Suprapubic skin (tissue), 4 donors: Measurements from ENCODE around the gene FTCDNL1. TPM values are rescaled to one million over a fixed set of nuclear protein-coding genes. Genes with fewer than 3 reads are reported as not detected.

Source experiments
- DNase-seq, 2 donors: peaks; one replicate each; pipeline ENCODE4 v3.0.0-alpha.2; 2019; ENCODE audit warnings: low spot score in 2 of 2
- H3K27ac ChIP-seq: fragments of 200-600 bp; sonication (generic); one replicate; pipeline ENCODE4 v1.5.1; 2019
- H3K27me3 ChIP-seq: fragments of 200-600 bp; sonication (generic); one replicate; pipeline ENCODE4 v1.5.1; 2019
- H3K36me3 ChIP-seq: fragments of 200-600 bp; sonication (generic); one replicate; pipeline ENCODE4 v1.5.1; 2019
- H3K4me1 ChIP-seq: fragments of 200-600 bp; sonication (generic); one replicate; pipeline ENCODE4 v1.5.1; 2019
- H3K4me3 ChIP-seq: fragments of 200-600 bp; sonication (generic); one replicate; pipeline ENCODE4 v1.5.1; 2019; ENCODE audit warnings: mild to moderate bottlenecking
- H3K9me3 ChIP-seq: fragments of 200-600 bp; sonication (generic); one replicate; pipeline ENCODE4 v1.5.1; 2019
- CTCF ChIP-seq, 2 donors: fragments of 200-600 bp in 1 of 2; fragments of 450-650 bp in 1 of 2; sonication (generic) in 1 of 2; IDR thresholded peaks; one replicate each; pipeline ENCODE4 v1.5.1; 2016 to 2019; ENCODE audit warnings: antibody characterized with exemption in 2 of 2, mild to moderate bottlenecking in 1 of 2, moderate library complexity in 1 of 2
- EP300 ChIP-seq: sonication (generic); formaldehyde crosslinking; IDR thresholded peaks from one replicate; pipeline ENCODE4 v1.6.1; 2017; ENCODE audit warnings: antibody characterized with exemption
- POLR2A ChIP-seq, 2 donors: fragments of 450-650 bp; IDR thresholded peaks; one replicate each; pipeline ENCODE4 v1.6.1; 2017; ENCODE audit warnings: antibody characterized with exemption in 2 of 2, mild to moderate bottlenecking in 2 of 2, moderate library complexity in 2 of 2
- POLR2AphosphoS5 ChIP-seq, 3 donors: sonication (generic); formaldehyde crosslinking; IDR thresholded peaks; one replicate each; pipeline ENCODE4 v1.6.1; 2017; ENCODE audit warnings: antibody characterized with exemption in 3 of 3
- WGBS: methylation state at CpG from one replicate; pipeline ENCODE4 v1.1.5; 2018; 5-methylcytosine and 5-hydroxymethylcytosine counted together
- total RNA-seq, 4 donors: library from RNA; depleted of rRNA; stranded (reverse); fragments of >200 nt; gene quantifications; one replicate each; pipeline ENCODE4 v1.1.0, GENCODE V29; 2016

FTCDNL1 gene
- total RNA-seq, 4 donors from 2014 or later = 2.8 to 7.3 (median 5.5) TPM

GRCh38 chr2:199751492-199752120 lies 99.4 kb downstream of the FTCDNL1 start:
- no peak for DNase-seq
- H3K27me3 ChIP-seq = peaks cover 3% of the 10 kb centered on the region
- no peak overlapping the region for H3K4me3 ChIP-seq
- H3K27ac ChIP-seq = no peak overlapping the region
- 70% methylated on average over 8 of the region's 8 CpGs for WGBS
- no peaks in the 10 kb centered on the region for H3K36me3 ChIP-seq
- no peaks in the 10 kb centered on the region for H3K9me3 ChIP-seq
- no peak for TF ChIP-seq POLR2A (IDR thresholded peaks at IDR 0.05)
- TF ChIP-seq CTCF (IDR thresholded peaks at IDR 0.05) = no peak
- TF ChIP-seq EP300 = no peak
- no peak for TF ChIP-seq POLR2AphosphoS5 (IDR thresholded peaks at IDR 0.05)
- peaks cover under 1% of the 10 kb centered on the region for H3K4me1 ChIP-seq

- Histone ChIP-seq H3K27me3 (peaks cover 3% of the 10 kb centered on the region), H3K4me1 (no peaks in the 10 kb centered on the region), H3K9me3 (no peaks in the 10 kb centered on the region), H3K36me3 (no peaks in the 10 kb centered on the region), H3K27ac (no peak overlapping the region), H3K4me3 (no peak overlapping the region)
- WGBS = 93% methylated on average over 5 of the region's 5 CpGs
- TF ChIP-seq CTCF (IDR thresholded peaks at IDR 0.05) (no peak), EP300 (no peak), POLR2A (IDR thresholded peaks at IDR 0.05) (no peak), POLR2AphosphoS5 (IDR thresholded peaks at IDR 0.05) (no peak)
- no peak for DNase-seq
Measured at GRCh38 chr2:199749571-199749970, 101.4 kb downstream of the FTCDNL1 start.

DNA sequence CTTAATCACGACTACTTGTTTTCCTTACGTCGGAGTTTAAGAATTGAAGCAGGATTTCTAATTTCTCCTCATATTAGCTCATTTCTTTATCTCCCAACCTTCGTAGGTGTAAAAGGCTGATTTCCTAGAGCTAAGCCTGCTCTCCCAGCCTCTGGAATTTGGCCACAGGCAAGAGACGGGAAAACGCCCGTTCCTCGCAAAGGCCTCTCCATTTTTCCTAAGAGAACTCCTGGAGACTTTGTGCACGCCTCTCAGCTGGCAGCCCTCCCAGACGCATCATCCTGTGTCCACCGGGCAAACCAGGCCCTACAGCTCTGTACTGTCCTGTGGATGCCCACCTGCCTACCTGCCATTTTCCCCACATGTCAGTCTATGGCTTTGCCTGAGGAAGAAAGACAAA lies 106.3 kb downstream of the FTCDNL1 start:
- DNase-seq = no peak
- Histone ChIP-seq H3K36me3 (no peaks in the 10 kb centered on the region), H3K4me3 (no peak overlapping the region), H3K9me3 (no peaks in the 10 kb centered on the region), H3K27ac (no peak overlapping the region), H3K27me3 (no peaks in the 10 kb centered on the region), H3K4me1 (peaks cover 5% of the 10 kb centered on the region)
- WGBS = 84% methylated on average over 11 of the region's 11 CpGs
- TF ChIP-seq EP300 (no peak), POLR2AphosphoS5 (IDR thresholded peaks at IDR 0.05) (no peak), CTCF (IDR thresholded peaks at IDR 0.05) (no peak), POLR2A (IDR thresholded peaks at IDR 0.05) (no peak)

DNA sequence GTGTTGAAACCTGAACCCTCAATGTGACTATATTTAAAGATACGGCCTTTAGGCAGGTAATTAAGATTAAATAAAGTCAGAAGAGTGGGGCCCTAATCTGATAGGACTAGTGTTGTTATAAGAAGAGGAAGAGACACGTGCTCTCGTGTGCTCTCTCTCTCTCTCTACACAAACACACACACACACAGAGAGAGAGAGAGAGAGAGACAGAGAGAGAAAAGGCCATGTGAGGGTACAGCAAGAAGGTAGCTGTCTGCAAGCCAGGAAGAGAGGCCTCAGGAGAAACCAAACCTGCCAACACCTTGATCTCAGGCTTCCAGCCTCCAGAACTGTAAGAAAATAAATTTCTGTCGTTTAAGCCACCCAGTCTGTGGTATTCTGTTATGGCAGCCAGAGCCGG lies 106.7 kb downstream of the FTCDNL1 start:
- H3K36me3 ChIP-seq = no peaks in the 10 kb centered on the region
- H3K27ac ChIP-seq = no peak overlapping the region
- peaks cover 6% of the 10 kb centered on the region for H3K4me1 ChIP-seq
- no peak for DNase-seq
- WGBS = 59% methylated on average over 5 of the region's 5 CpGs
- no peak for TF ChIP-seq EP300
- TF ChIP-seq CTCF (IDR thresholded peaks at IDR 0.05) = no peak
- no peak for TF ChIP-seq POLR2A (IDR thresholded peaks at IDR 0.05)
- TF ChIP-seq POLR2AphosphoS5 (IDR thresholded peaks at IDR 0.05) = no peak
- H3K4me3 ChIP-seq = no peak overlapping the region
- no peaks in the 10 kb centered on the region for H3K27me3 ChIP-seq
- H3K9me3 ChIP-seq = no peaks in the 10 kb centered on the region

GRCh38 chr2:199743415-199744120 lies 107.4 kb downstream of the FTCDNL1 start:
- no peak for DNase-seq
- H3K27me3 ChIP-seq = no peaks in the 10 kb centered on the region
- no peaks in the 10 kb centered on the region for H3K36me3 ChIP-seq
- no peak overlapping the region for H3K4me3 ChIP-seq
- TF ChIP-seq POLR2AphosphoS5 (IDR thresholded peaks at IDR 0.05) = no peak
- no peak for TF ChIP-seq POLR2A (IDR thresholded peaks at IDR 0.05)
- TF ChIP-seq CTCF (IDR thresholded peaks at IDR 0.05) = no peak
- no peak for TF ChIP-seq EP300
- H3K9me3 ChIP-seq = no peaks in the 10 kb centered on the region
- 58% methylated on average over 5 of the region's 5 CpGs for WGBS
- peaks cover 6% of the 10 kb centered on the region for H3K4me1 ChIP-seq
- H3K27ac ChIP-seq = no peak overlapping the region
